SK-N-SH (cell line): ENCODE results near the gene OPCML. TPM values are rescaled to one million over a fixed set of nuclear protein-coding genes. Genes with fewer than 3 reads are reported as not detected.

Experiments
- CTCF ChIA-PET: fragments of 300-600, 350-600 bp; formaldehyde crosslinking; extraction: SDS; loops from one replicate; lab custom pipeline; 2021; lab: Yijun Ruan, JAX
- POLR2A ChIA-PET: fragments of 350-600 bp; sonication (Branson Sonifier 250); formaldehyde crosslinking; extraction: SDS; loops from one replicate; lab custom pipeline; 2020; ENCODE audit warnings: antibody characterized with exemption, inconsistent platforms; lab: Yijun Ruan, JAX
- DNase-seq: peaks from one replicate; pipeline ENCODE4 v3.0.0; 2012
- H2AFZ ChIP-seq: fragments of 200-600 bp; sonication (generic); 2 replicates; pipeline ENCODE4 v1.8.1; 2016; ENCODE audit warnings: antibody characterized with exemption, mild to moderate bottlenecking, low read depth
- H3F3A ChIP-seq: fragments of 200-600 bp; sonication (generic); replicated peaks from 2 replicates; pipeline ENCODE3; 2016; ENCODE audit warnings: antibody characterized with exemption, mild to moderate bottlenecking; ENCODE audit not compliant: insufficient read depth
- H3K27ac ChIP-seq, 2 experiments: fragments of 200-500 bp in 1 of 2; fragments of 200-600 bp in 1 of 2; sonication (Bioruptor generic) in 1 of 2; sonication (generic), shearing (Covaris generic) in 1 of 2; 2 replicates each; pipeline versions ENCODE4 v1.5.1 to v1.6.1; 2014 to 2016; ENCODE audit warnings: low read depth in 2 of 2, inconsistent platforms in 1 of 2, low read length in 1 of 2, mild to moderate bottlenecking in 1 of 2, mixed read lengths in 1 of 2
- H3K27me3 ChIP-seq: fragments of 200-600 bp; sonication (generic), shearing (Covaris generic); 2 replicates; pipeline ENCODE4 v1.6.1; 2016; ENCODE audit warnings: mixed run types; ENCODE audit not compliant: insufficient read depth
- H3K36me3 ChIP-seq, 2 experiments: fragments of 200-500 bp in 1 of 2; fragments of 200-600 bp in 1 of 2; sonication (Bioruptor generic) in 1 of 2; sonication (generic) in 1 of 2; replicated peaks in 1 of 2; 2 replicates each; pipeline versions ENCODE3 to v1.5.1; 2014 to 2016; ENCODE audit warnings: low read length in 1 of 2, mild to moderate bottlenecking in 1 of 2; ENCODE audit not compliant: insufficient read depth in 2 of 2, control insufficient read depth in 1 of 2
- H3K4me1 ChIP-seq, 2 experiments: fragments of 200-500 bp in 1 of 2; fragments of 200-600 bp in 1 of 2; sonication (Bioruptor generic) in 1 of 2; sonication (generic), shearing (Covaris generic) in 1 of 2; 2 replicates each; pipeline versions ENCODE4 v1.5.1 to v1.6.1; 2014 to 2016; ENCODE audit warnings: low read depth in 1 of 2, low read length in 1 of 2, mixed run types in 1 of 2; ENCODE audit not compliant: insufficient read depth in 2 of 2, control insufficient read depth in 1 of 2
- H3K4me2 ChIP-seq: fragments of 200-600 bp; sonication (generic), shearing (Covaris generic); 2 replicates; pipeline ENCODE4 v1.6.1; 2017; ENCODE audit warnings: mixed run types
- H3K4me3 ChIP-seq, 2 experiments: fragments of 200-500 bp in 1 of 2; fragments of 200-600 bp in 1 of 2; sonication (Bioruptor generic) in 1 of 2; sonication (generic), shearing (Covaris generic) in 1 of 2; 2 replicates each; pipeline versions ENCODE4 v1.5.1 to v1.8.1; 2014 to 2016; ENCODE audit warnings: low read depth in 2 of 2, inconsistent platforms in 1 of 2, low read length in 1 of 2, mild to moderate bottlenecking in 1 of 2, mixed read lengths in 1 of 2, moderate library complexity in 1 of 2
- H3K79me2 ChIP-seq: fragments of 200-600 bp; sonication (generic); 2 replicates; pipeline ENCODE4 v1.8.1; 2017; ENCODE audit warnings: mild to moderate bottlenecking; ENCODE audit not compliant: insufficient read depth
- H3K9ac ChIP-seq: fragments of 200-600 bp; sonication (generic); 2 replicates; pipeline ENCODE4 v1.6.1; 2017; ENCODE audit warnings: mixed run types
- H3K9me2 ChIP-seq: fragments of 200-600 bp; sonication (generic); 2 replicates; pipeline ENCODE4 v1.6.1; 2017; ENCODE audit warnings: mixed run types
- H3K9me3 ChIP-seq: fragments of 200-600 bp; sonication (generic); 2 replicates; pipeline ENCODE4 v1.6.1; 2017; ENCODE audit warnings: mixed run types, mild to moderate bottlenecking, moderate library complexity
- H4K20me1 ChIP-seq: fragments of 200-600 bp; sonication (generic); 2 replicates; pipeline ENCODE4 v1.6.1; 2017; ENCODE audit warnings: mild to moderate bottlenecking, mixed run types; ENCODE audit not compliant: insufficient read depth
- EP300 ChIP-seq, 2 experiments: IDR thresholded peaks; 2 replicates each; pipeline versions ENCODE4 v1.4.0 to v1.6.1; 2012; ENCODE audit warnings: borderline replicate concordance in 1 of 2, low read depth in 1 of 2, low read length in 1 of 2
- EZH2phosphoT487 ChIP-seq: fragments of 200-600 bp; sonication (generic); IDR thresholded peaks from 2 replicates; pipeline ENCODE4 v1.6.1; 2017; ENCODE audit warnings: low read depth, mixed run types, mild to moderate bottlenecking, antibody characterized with exemption, moderate library complexity, borderline replicate concordance
- FOXJ3 ChIP-seq: sonication (generic); formaldehyde crosslinking; IDR thresholded peaks from 2 replicates; pipeline ENCODE4 v1.5.1; 2020; ENCODE audit warnings: mild to moderate bottlenecking, missing genetic modification reagents
- IRF3 ChIP-seq: fragments of 150-350 bp; IDR thresholded peaks from 2 replicates; pipeline ENCODE4 v1.6.1; 2016; ENCODE audit warnings: mild to moderate bottlenecking, low read depth, low read length
- MAX ChIP-seq: IDR thresholded peaks from 2 replicates; pipeline ENCODE4 v1.4.0; 2012; ENCODE audit warnings: low read depth
- MEF2A ChIP-seq: IDR thresholded peaks from 2 replicates; pipeline ENCODE4 v1.4.0; 2012; ENCODE audit warnings: low read depth, borderline replicate concordance
- MXI1 ChIP-seq: IDR thresholded peaks from 2 replicates; pipeline ENCODE4 v1.6.1; 2012; ENCODE audit warnings: mild to moderate bottlenecking, low read depth, low read length, improper control_type of control experiment
- NFIC ChIP-seq: IDR thresholded peaks from 2 replicates; pipeline ENCODE4 v1.4.0; 2012; ENCODE audit warnings: borderline replicate concordance
- PBX3 ChIP-seq: IDR thresholded peaks from 2 replicates; pipeline ENCODE4; 2012
- RAD21 ChIP-seq: IDR thresholded peaks from 2 replicates; pipeline ENCODE4 v1.6.1; 2012; ENCODE audit warnings: mild to moderate bottlenecking, low read length
- RCOR1 ChIP-seq: fragments of 150-350 bp; IDR thresholded peaks from 2 replicates; pipeline ENCODE4 v1.6.1; 2017; ENCODE audit warnings: antibody characterized with exemption, low read length
- REST ChIP-seq: IDR thresholded peaks from 2 replicates; pipeline ENCODE4 v1.6.1; 2012; ENCODE audit warnings: mild to moderate bottlenecking, low read depth, low read length, moderate library complexity
- TAF1 ChIP-seq: IDR thresholded peaks from 2 replicates; pipeline ENCODE4 v1.6.1; 2012; ENCODE audit warnings: low read depth, mild to moderate bottlenecking, low read length, moderate library complexity, borderline replicate concordance
- TEAD4 ChIP-seq: IDR thresholded peaks from 2 replicates; pipeline ENCODE4 v1.4.0; 2012; ENCODE audit warnings: mild to moderate bottlenecking, borderline replicate concordance; ENCODE audit not compliant: insufficient read depth
- USF2 ChIP-seq: fragments of 150-350 bp; IDR thresholded peaks from 2 replicates; pipeline ENCODE4 v1.6.1; 2017; ENCODE audit warnings: antibody characterized with exemption, low read length, low read depth, borderline replicate concordance
- YY1 ChIP-seq: IDR thresholded peaks from 2 replicates; pipeline ENCODE4 v1.4.0; 2012; ENCODE audit warnings: low read depth, mild to moderate bottlenecking
- ZBTB33 ChIP-seq: IDR thresholded peaks from 2 replicates; pipeline ENCODE4 v1.4.0; 2012; ENCODE audit warnings: low read depth, borderline replicate concordance
- WGBS: methylation state at CpG from one replicate; pipeline ENCODE4 v1.1.6; 2017; ENCODE audit warnings: low lambda C conversion rate; 5-methylcytosine and 5-hydroxymethylcytosine counted together
- polyA plus RNA-seq, 3 experiments: library from polyadenylated mRNA; depleted of rRNA; stranded (reverse); fragments of >200 nt; gene quantifications; 2 replicates each; pipeline ENCODE4 v1.2.3, GENCODE V29; 2012

The OPCML gene
- polyA plus RNA-seq, 1 of the 3 experiments (the other 2 are of a cell fraction), result not detected

- H3K36me3 ChIP-seq, result no peaks in the 10 kb centered on the region
- H3K4me3 ChIP-seq, result no peak overlapping the region
- H3K27me3 ChIP-seq, result no peaks in the 10 kb centered on the region
- H3K9ac ChIP-seq, result no peak overlapping the region
- 35% methylated on average over 2 of the region's 2 CpGs for WGBS
- H3K9me3 ChIP-seq, result no peaks in the 10 kb centered on the region
- no peaks in the 10 kb centered on the region for H4K20me1 ChIP-seq
- H3K27ac ChIP-seq, result no peak overlapping the region
- H2AFZ ChIP-seq, result no peak overlapping the region
- CTCF ChIA-PET, result no interaction called here
- POLR2A ChIA-PET, result no interaction called here
- TF ChIP-seq NFIC (no peak), MXI1 (no peak), REST (no peak), TAF1 (no peak), PBX3 (no peak), EZH2phosphoT487 (no peak), ZBTB33 (no peak), FOXJ3 (no peak), IRF3 (no peak), USF2 (no peak), RCOR1 (no peak), EP300 (IDR thresholded peaks at IDR 0.05; ENCODE audit: borderline replicate concordance in 1 of 2, low read depth in 1 of 2, low read length in 1 of 2) (no peak), MAX (no peak), MEF2A (no peak), YY1 (no peak), RAD21 (no peak), TEAD4 (no peak)
- DNase-seq, result no peak
- no peaks in the 10 kb centered on the region for H3K9me2 ChIP-seq
- no peaks in the 10 kb centered on the region for H3K4me1 ChIP-seq
- no peak overlapping the region for H3K4me2 ChIP-seq
- no peaks in the 10 kb centered on the region for H3F3A ChIP-seq
- no peaks in the 10 kb centered on the region for H3K79me2 ChIP-seq
Observed at GRCh38 chr11:133258751-133259150, 273.6 kb downstream of the OPCML start.
